Skin epidermis (tissue), 12 donors: ENCODE results near the gene USB1.

ENCODE experiments used
- H3K27ac ChIP-seq, 21 experiments: fragments of 200-600 bp; sonication (generic) in 11 of 21; one replicate each; pipeline ENCODE4 v1.5.0; 2020; ENCODE audit warnings: mild to moderate bottlenecking in 3 of 21, inconsistent platforms in 2 of 21, moderate library complexity in 2 of 21
- H3K4me3 ChIP-seq, 7 experiments: fragments of 200-600 bp; sonication (generic) in 2 of 7; one replicate each; pipeline ENCODE4 v1.5.0; 2020; ENCODE audit warnings: inconsistent platforms in 2 of 7, mild to moderate bottlenecking in 2 of 7, moderate library complexity in 1 of 7

USB1 gene

GRCh38 chr16:58043571-58044155, 42.5 kb downstream of the USB1 start:
- H3K27ac ChIP-seq: no peak overlapping the region
- H3K4me3 ChIP-seq: no peak overlapping the region

GRCh38 chr16:58044266-58045019, 43.2 kb downstream of the USB1 start:
- no peak overlapping the region for H3K4me3 ChIP-seq

DNA sequence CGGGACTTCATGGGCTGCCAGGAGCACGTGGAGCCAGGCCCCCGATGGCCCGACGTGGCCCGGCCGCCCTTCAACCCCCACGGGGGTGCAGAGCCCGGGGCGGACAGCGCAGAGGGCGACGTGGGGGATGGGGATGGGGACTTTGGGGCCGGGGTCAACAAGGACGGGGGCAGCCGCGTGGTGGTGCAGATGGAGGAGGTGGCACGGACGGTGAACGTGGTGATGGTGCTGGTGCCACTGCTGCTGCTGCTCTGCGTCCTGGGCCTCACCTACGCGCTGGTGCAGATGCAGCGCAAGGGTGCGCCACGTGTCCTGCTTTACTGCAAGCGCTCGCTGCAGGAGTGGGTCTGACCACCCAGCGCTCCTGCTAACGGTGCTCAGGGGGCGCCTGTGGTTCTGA, 43.9 kb downstream of the USB1 start:
- Histone ChIP-seq H3K27ac (no peak overlapping the region), H3K4me3 (no peak overlapping the region)

More at GRCh38 chr16:58044266-58045019, 43.2 kb downstream of the USB1 start:
- H3K27ac ChIP-seq: no peak overlapping the region

- Histone ChIP-seq H3K27ac (no peak overlapping the region), H3K4me3 (no peak overlapping the region)
These were observed 45.1 kb downstream of the USB1 start for GRCh38 chr16:58046054-58046881.

DNA sequence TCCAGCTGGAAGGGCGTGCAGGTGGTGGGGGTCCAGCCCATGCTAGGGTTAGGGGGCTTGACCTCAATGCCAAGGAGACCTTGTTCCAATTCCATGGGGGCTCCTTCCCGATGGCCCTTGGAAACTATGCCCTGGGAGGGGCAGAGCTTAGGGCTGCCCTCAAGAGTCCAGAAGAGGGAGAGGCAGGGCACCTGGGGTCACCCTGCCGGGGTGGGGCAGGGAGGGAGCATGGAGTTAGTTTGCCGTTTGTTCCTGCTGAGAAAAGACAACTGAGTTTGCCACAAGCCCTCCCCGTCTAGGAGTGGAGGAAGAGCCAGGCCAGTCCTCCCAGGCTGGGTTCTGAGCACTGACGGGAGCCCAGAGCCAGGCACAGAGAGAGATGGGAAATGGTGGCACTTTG, 45.7 kb downstream of the USB1 start:
- peak overlapping the region in 3 of 21 experiments; percentile 22 to 60 (median 33) for H3K27ac ChIP-seq
- H3K4me3 ChIP-seq: no peak overlapping the region

DNA sequence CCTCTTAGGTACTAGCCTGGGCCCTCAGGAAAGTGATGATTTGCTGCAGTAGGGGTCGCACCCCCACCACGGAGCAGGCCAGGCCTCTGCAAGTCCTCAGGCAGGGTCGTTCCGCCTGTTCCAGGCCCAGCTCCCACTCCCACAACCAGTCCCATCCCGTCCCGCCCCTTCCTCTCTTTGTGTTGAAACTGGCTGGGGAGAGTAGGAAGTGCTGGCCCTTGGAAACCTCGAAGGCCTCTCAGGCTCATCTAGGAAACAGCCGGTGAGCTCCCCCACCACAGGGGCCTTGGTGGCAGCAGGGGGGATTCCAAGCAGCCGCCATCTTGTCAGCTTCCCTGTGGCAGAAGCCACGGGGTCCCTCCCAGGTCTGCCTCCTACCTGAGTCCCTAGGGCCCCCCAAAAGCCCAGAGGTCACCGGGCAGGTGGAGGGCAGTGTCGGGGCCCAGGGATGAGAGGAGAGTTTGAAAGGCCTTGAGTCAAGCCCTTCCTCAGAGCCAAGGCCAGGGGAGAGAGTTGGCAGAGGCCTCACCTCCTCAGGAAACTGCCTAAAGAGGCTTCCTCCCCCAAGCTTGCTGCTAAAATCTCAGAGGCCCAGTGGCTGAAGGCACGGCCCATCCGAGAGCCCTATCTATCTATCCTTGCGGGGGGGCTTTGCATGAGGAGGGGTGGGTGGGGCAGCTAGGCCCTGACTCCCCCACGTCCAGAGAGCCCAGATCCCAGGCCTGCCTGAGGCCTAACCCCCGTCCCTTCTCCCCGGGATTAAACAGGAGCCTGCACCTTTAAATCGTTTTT, 46.5 kb downstream of the USB1 start:
- Histone ChIP-seq H3K4me3 (no peak overlapping the region), H3K27ac (peak overlapping the region in 7 of 21 experiments; percentile 3 to 60 (median 22))

DNA sequence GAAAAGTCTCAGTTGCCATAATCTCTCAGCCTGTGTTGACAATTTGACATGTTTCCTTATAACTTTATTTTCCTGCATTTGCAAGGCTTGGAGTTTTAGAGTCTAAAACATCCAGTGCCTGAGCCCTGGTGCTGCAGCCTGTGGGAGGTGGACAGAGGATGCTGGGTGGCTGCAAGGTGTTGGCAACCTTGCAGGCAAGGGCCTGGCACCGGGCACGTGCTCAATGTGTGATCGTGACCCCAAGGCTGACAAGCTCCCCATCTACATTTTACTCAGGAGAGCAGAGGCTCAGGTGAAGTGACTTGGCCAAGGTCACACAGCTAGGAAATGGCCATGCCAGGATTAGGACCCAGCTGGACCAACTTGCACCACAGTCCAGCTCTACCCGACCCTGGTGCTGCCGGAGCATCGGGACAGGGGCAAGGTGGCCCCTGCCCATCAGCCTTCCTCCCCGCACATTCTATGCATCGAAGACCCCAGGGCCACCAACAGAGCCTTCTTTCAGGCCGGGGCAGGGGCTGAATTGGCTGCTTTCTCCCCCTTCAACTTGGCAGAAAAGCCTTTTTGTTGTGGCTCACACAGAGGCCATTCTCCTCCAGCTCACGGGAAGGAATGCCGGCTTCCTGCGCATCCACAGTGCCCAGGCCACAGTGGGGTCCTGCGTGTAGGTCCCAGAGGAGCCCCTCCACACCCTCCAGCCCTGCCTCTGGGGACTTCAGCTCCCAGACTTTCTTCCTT, 47.5 kb downstream of the USB1 start:
- no peak overlapping the region for H3K27ac ChIP-seq
- no peak overlapping the region for H3K4me3 ChIP-seq

- H3K27ac ChIP-seq: no peak overlapping the region
These were observed 48.3 kb downstream of the USB1 start for GRCh38 chr16:58049232-58050185.

DNA sequence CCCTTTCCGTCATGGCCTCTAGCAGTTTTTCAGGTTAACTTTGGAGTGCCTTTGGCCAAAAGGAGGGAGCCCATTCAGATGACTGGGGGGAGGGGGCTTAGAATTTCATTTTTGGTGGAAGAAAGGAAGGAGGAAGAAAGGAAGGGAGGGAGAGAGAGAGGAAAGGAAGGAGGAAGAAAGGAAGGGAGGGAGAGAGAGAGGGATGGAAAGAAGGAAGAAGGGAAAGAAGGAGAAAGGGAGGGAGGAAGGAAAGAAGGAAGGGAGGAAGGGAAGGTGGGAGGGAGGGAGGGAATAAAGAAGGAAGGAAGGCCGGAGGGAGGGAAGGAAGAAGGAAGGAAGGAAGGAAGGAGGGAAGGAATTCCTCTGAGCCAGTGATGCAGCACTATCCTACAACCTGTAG, 50.1 kb downstream of the USB1 start:
- H3K27ac ChIP-seq: no peak overlapping the region
- no peak overlapping the region for H3K4me3 ChIP-seq

More at GRCh38 chr16:58049232-58050185, 48.3 kb downstream of the USB1 start:
- H3K4me3 ChIP-seq: no peak overlapping the region

GRCh38 chr16:58051821-58052603, 50.8 kb downstream of the USB1 start:
- no peak overlapping the region for H3K4me3 ChIP-seq
- H3K27ac ChIP-seq: no peak overlapping the region

GRCh38 chr16:58053682-58054005, 52.4 kb downstream of the USB1 start:
- no peak overlapping the region for H3K27ac ChIP-seq
- no peak overlapping the region for H3K4me3 ChIP-seq

DNA sequence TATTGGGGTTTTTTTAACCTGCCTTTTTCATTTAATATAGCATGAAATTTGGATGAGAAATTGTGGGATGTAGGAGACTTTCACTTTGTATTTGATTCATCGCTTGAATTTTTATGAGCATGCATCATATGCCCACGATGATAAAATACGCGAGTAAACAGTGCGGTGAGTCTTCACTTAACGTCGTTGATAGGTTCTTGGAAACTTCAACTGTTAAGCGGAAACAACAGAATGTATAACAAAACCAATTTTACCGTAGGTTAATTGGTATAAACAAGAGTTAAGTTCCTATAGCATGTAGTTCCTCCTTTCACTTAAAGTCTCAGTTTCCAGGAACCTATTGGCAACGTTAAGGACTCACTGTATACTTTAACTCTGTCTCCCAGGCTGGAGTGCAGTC, 53.1 kb downstream of the USB1 start:
- Histone ChIP-seq H3K27ac (no peak overlapping the region), H3K4me3 (no peak overlapping the region)

DNA sequence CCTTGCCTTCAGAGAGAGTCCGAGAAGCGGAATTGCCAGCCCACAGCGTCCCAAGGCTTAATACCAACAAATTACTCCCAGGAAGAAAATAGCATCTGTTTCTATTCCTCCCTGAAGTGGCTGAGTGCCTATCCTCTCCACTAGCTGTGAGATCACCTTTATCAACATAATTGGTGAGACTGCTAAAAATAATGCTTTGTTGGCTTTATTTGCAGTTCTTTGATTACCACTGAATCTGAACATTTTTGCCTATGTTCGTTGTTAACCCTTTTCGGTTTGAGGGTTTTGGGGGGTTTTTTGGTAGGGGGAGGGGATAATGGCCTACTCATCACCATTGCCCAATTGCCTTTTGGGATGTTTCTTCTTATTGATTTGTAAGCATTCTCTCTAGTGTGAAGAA, 55.4 kb downstream of the USB1 start:
- Histone ChIP-seq H3K4me3 (no peak overlapping the region), H3K27ac (no peak overlapping the region)

DNA sequence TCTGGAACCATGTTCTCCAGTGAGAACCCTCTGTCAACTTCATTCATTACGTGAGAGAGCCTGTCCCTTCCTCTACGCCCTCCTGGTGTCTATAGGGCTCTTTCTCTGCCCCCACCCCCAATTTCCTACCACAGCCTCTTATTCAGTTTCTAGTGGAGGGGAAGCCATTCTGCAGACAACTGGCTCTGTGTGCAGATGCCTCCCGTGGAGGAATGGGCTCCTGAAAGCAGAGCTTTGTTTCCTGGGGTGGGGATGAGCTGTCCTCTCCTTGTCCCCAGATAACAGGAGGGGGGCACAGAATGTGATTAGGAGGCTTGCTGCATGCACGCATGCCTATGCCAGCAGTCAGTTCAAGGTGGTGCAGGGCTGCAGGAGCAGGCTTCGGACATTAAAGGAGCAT, 55.9 kb downstream of the USB1 start:
- H3K27ac ChIP-seq: no peak overlapping the region
- no peak overlapping the region for H3K4me3 ChIP-seq

DNA sequence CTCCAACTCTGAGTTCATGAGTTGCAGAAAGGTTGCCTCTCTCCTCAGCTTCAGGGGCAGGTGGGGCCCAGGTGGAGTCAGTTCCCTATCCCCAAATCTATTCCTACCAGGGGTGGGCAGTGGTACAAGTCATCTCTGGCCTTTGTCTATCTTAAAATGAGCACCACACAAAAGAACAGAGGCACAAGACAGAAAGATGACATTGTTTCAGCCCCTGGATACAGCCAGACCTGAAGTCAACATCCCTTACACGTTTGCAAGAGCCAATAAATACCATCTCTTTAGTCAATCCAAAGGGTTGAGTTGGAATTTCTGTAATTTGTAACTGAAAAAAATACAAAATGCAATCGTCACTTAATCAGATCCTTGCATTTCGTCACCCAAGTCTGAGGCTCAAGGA, 56.6 kb downstream of the USB1 start:
- Histone ChIP-seq H3K4me3 (no peak overlapping the region), H3K27ac (no peak overlapping the region)

DNA sequence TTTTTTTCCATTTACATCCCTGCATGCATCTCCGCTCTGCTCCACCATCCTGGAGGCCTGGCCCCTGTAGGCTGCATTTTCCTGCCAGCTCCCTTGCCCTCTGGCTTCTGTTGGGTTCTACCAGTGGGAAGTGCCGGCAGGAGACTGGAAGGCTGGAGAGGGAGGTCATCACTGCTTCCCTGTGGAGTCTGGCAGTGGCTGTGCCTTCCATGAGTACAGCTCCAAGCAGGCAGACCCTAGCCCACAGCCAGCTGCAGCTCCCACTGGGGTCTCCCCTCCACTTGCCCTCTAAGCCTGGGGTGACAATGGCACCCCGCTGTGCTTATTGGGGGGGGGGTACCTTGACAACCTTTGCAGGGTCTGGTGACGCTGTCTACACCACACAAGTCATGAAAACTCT, 61.6 kb downstream of the USB1 start:
- Histone ChIP-seq H3K4me3 (no peak overlapping the region), H3K27ac (no peak overlapping the region)

DNA sequence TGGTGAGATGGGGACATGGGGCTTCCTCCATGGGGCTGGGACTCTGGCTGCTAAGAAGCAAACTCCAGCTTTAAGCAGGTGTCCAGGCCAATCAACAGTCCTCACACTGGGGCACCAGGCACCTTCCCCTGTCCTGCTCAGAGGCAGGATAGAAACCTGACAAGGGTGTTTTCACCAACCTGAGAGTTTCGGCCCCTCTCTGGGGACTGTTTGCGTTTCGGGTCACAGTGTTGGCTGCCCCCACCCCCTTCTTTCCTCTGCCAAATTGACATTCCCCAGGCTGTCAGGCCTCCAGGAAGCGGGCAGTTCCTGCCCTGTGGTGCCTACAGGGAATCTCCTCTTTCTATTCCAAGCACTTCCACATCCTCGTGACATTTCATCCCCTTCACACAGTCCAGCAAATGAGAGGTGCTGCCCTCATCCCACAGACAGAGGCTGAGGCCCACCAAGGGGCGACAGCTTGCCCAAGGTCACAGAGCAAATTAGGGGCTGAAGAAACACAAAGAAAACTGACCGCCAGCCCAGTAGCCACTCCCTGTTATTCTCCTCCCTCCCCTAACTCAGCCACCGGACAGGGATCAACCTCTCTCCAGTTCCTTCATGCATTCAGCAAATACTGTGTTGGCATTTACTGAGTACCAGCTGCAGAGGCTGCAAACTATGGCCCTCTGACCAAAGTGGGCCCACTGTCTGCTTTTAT, 62.3 kb downstream of the USB1 start:
- no peak overlapping the region for H3K4me3 ChIP-seq
- no peak overlapping the region for H3K27ac ChIP-seq
